ENCODE data around the gene ATRIP. TPM values are rescaled to one million over a fixed set of nuclear protein-coding genes. Genes with fewer than 3 reads are reported as not detected.

ATRIP gene
- total and polyA plus RNA-seq, 2 of the 8 experiments (the other 6 are each of a cell fraction or from before 2014, with no cell fraction given), result 18.5 to 20.2 TPM

DNA sequence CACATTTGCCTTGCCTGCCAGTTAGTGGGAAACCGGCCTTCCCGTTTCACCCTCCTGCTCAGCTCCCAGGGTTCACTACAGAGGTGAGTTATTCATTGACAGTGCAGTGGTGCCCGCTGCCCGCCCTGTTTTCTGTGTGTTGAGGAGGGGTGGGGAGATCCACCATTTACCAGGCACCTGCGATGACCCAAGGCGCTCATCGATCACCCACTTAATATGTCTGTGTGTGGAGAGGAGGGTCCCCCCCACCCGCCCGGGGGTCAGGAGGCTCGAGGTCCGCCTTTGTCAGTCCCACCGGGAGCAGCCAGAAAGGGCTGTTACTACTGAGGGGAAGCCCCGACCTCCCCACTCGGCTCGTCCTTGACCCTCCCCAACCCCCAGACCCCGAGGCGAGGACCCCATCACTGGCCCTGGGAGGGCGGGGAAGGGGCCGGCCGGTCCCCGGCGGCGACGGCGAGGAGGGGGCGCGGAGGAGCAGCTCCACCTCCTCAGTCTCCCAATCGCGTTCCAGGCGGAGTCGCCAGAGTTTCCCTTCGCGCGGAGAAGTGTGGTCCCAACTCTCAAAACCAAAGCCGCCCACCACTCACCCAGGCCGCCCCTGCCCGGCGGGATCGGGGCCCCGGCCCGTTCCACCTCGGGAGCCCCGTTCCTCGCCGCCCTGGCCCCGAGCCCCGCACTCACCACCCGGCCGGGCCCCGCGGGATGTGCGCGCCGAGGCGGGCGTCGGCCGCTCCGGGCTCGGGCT is 17.8 kb upstream of the ATRIP start:
- Histone ChIP-seq H2BK5ac (ENCODE audit: low read depth, low read length) (peak overlapping the region; percentile 82), H2BK15ac (ENCODE audit: low read length) (no peak overlapping the region), H4K20me1 (replicated peaks in 1 of 2; ENCODE audit: control insufficient read depth in 1 of 2, insufficient read depth in 2 of 2, low read length in 2 of 2) (peaks cover 8 to 23% of the 10 kb centered on the region in 2 experiments), H4K91ac (replicated peaks; ENCODE audit: insufficient read length, low read length) (no peak overlapping the region), H3K14ac (ENCODE audit: insufficient read length) (no peak overlapping the region), H3K9ac (replicated peaks in 1 of 4; ENCODE audit: extremely low read depth in 1 of 4, low read depth in 3 of 4, low read length in 3 of 4) (peak overlapping the region; percentile 63 to 98 (median 94)), H3K79me1 (ENCODE audit: low read depth, low read length) (peaks cover 33% of the 10 kb centered on the region), H3K18ac (ENCODE audit: extremely low read depth, low read length) (peak overlapping the region; percentile 83), H2BK120ac (replicated peaks; ENCODE audit: low read depth, low read length) (no peak overlapping the region), H2AK5ac (ENCODE audit: low read depth, low read length) (no peak overlapping the region), H3K9me3 (ENCODE audit: insufficient read depth in 2 of 2, low read depth in 1 of 2, low read length in 1 of 2) (no peaks in the 10 kb centered on the region), H3K4me1 (replicated peaks in 1 of 4; ENCODE audit: control insufficient read depth in 3 of 4, insufficient read depth in 4 of 4, low read length in 3 of 4) (peaks cover 7 to 43% (median 22%) of the 10 kb centered on the region in 4 experiments), H4K5ac (ENCODE audit: insufficient read length, low read depth, low read length) (peak overlapping the region; percentile 50), H3K4ac (replicated peaks; ENCODE audit: insufficient read length, low read depth, low read length) (no peak overlapping the region), H3K56ac (replicated peaks; ENCODE audit: insufficient read length, low read depth, low read length) (peak overlapping the region; percentile 37), H3K4me2 (ENCODE audit: insufficient read depth in 1 of 2, low read depth in 2 of 2, low read length in 2 of 2) (peak overlapping the region; percentile 91 to 98), H3K27me3 (replicated peaks in 1 of 4; ENCODE audit: control insufficient read depth in 3 of 4, extremely low read depth in 1 of 4, insufficient read depth in 3 of 4, low read length in 3 of 4) (no peaks in the 10 kb centered on the region), H3K4me3 (ENCODE audit: extremely low read depth in 1 of 4, insufficient read depth in 2 of 4, low read depth in 3 of 4, low read length in 4 of 4) (peak overlapping the region; percentile 66 to 85 (median 76)), H3K79me2 (ENCODE audit: control insufficient read depth in 1 of 2, insufficient read depth in 2 of 2, low read length in 2 of 2) (peaks cover 32 to 63% of the 10 kb centered on the region in 2 experiments), H2AFZ (ENCODE audit: low read length) (no peak overlapping the region), H2BK20ac (ENCODE audit: low read length) (no peak overlapping the region), H2BK12ac (ENCODE audit: low read depth, low read length) (0 out of 2 replicates have a peak overlapping the region, but pooled peaks have one; percentile 33), H3K36me3 (ENCODE audit: control insufficient read depth in 2 of 4, insufficient read depth in 4 of 4, low read length in 3 of 4) (peaks cover 2 to 18% (median 10%) of the 10 kb centered on the region in 4 experiments; a peak in 7 of 8 replicates), H3K23me2 (ENCODE audit: low read depth, low read length) (peaks cover 13% of the 10 kb centered on the region), H4K8ac (ENCODE audit: extremely low read depth, insufficient read depth, low read length) (no peak overlapping the region; the same call in 1 of the 2 replicates), H3K27ac (ENCODE audit: low read depth, low read length) (peak overlapping the region; percentile 94), H3K23ac (ENCODE audit: insufficient read length) (no peak overlapping the region)
- ChIA-PET POLR2A (ENCODE audit: partially characterized antibody) (interaction anchor here (0.8 to 31.5 kb wide), 28 partner anchors 8 to 240 kb away, joined by 3 to 650 read pairs (median 5); partner anchors contain the start of genes ATRIP, CCDC51, FBXW12 and PFKFB4), CTCF (ENCODE audit: partially characterized antibody) (interaction anchor here (0.6 to 5.4 kb wide), 3 partner anchors 15 to 29 kb away, joined by 3 to 34 read pairs (median 12); no protein-coding TSS in a partner anchor)
- WGBS, 2 experiments (ENCODE audit: extremely low coverage in 1 of 2, insufficient coverage in 1 of 2, insufficient read length in 1 of 2, insufficient replicate concordance in 2 of 2, low coverage in 1 of 2, low lambda C conversion rate in 2 of 2, missing lambda C conversion rate in 1 of 2), result 2% methylated on average over 10 of the region's 60 CpGs; no CpG with 5 or more reads in 1 of the 2 experiments
- peak in 1 of 2 experiments; percentile 78 for DNase-seq (ENCODE audit: low read depth in 1 of 2, low spot score in 2 of 2)
- no peak for FAIRE-seq
- no peak for TF ChIP-seq RNF2 (IDR thresholded peaks at IDR 0.05; ENCODE audit: borderline replicate concordance, low read depth, low read length, missing control alignments, poor library complexity, severe bottlenecking)
- TF ChIP-seq BCL11A (IDR thresholded peaks at IDR 0.05; ENCODE audit: low read depth in 2 of 2, low read length in 2 of 2), result no peak
- no peak for TF ChIP-seq GTF2F1 (IDR thresholded peaks at IDR 0.05; ENCODE audit: borderline replicate concordance, low read depth, low read length)
- TF ChIP-seq POLR2AphosphoS5 (IDR thresholded peaks at IDR 0.05; ENCODE audit: low read depth, low read length), result peak; percentile 91
- TF ChIP-seq SP2 (IDR thresholded peaks at IDR 0.05; ENCODE audit: low read length), result no peak
- no peak for TF ChIP-seq BACH1 (IDR thresholded peaks at IDR 0.05; ENCODE audit: low read length)
- no peak for TF ChIP-seq CBX8 (IDR thresholded peaks at IDR 0.05; ENCODE audit: borderline replicate concordance, low read depth, low read length)
- no peak for TF ChIP-seq BRCA1 (IDR thresholded peaks at IDR 0.05; ENCODE audit: low read depth, low read length)
- TF ChIP-seq ZNF274 (IDR thresholded peaks at IDR 0.05; ENCODE audit: borderline replicate concordance, extremely low read depth, low read length), result no peak
- peak in 1 of 2 experiments; percentile 78; a peak in 1 of 3 replicates for TF ChIP-seq POLR2A (IDR thresholded peaks at IDR 0.05; ENCODE audit: control extremely low read depth in 1 of 2, low read depth in 2 of 2, low read length in 2 of 2)
- peak; percentile 28 for TF ChIP-seq TAF1 (IDR thresholded peaks at IDR 0.05; ENCODE audit: low read depth, low read length)
- TF ChIP-seq, protein P1, sequence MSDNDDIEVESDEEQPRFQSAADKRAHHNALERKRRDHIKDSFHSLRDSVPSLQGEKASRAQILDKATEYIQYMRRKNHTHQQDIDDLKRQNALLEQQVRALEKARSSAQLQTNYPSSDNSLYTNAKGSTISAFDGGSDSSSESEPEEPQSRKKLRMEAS (IDR thresholded peaks at IDR 0.05), result no peak

All from H1 (cell line).